GM21825 (cell line): Measurements from ENCODE around the gene NFKBIZ.
A peak's percentile ranks its signal among the peaks of the same experiment; 100 is the strongest.

Experiments used
- ATAC-seq: cut with Tn5 transposase; IDR thresholded peaks from one replicate; pipeline ENCODE4 v1.9.1; 2021; ENCODE audit warnings: mild to moderate bottlenecking, moderate library complexity; ENCODE audit not compliant: unreplicated experiment

Gene NFKBIZ

DNA sequence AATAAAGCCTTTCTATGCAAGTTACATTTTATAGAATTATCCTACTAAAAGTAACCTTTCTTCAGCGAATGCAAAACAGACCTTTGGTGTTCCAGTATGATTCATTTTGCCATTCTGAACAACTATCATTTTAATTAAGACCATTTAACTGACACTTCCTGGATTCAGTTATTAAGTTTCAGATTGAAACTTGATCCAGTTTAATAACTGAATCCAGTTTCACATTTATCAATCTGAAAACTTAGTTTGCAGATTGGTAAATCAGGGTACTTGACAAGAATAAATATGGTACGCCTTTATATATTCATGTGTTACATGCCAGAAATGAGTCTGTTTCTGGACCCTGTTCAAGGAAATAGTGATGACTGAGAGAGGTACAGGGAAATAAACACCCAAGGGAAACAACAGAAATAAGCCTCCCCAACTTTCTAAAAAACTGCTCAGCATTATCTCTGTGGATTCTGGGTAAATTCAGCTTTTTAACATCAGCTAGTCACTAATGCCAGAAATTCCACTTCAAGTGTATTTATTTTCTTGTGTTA lies 23.3 kb upstream of the NFKBIZ start:
- ATAC-seq = no peak

GRCh38 chr3:101827211-101828174 lies 21.8 kb upstream of the NFKBIZ start:
- ATAC-seq = peak; percentile 78

- no peak for ATAC-seq
Observed at GRCh38 chr3:101828276-101828675, 21.0 kb upstream of the NFKBIZ start.

DNA sequence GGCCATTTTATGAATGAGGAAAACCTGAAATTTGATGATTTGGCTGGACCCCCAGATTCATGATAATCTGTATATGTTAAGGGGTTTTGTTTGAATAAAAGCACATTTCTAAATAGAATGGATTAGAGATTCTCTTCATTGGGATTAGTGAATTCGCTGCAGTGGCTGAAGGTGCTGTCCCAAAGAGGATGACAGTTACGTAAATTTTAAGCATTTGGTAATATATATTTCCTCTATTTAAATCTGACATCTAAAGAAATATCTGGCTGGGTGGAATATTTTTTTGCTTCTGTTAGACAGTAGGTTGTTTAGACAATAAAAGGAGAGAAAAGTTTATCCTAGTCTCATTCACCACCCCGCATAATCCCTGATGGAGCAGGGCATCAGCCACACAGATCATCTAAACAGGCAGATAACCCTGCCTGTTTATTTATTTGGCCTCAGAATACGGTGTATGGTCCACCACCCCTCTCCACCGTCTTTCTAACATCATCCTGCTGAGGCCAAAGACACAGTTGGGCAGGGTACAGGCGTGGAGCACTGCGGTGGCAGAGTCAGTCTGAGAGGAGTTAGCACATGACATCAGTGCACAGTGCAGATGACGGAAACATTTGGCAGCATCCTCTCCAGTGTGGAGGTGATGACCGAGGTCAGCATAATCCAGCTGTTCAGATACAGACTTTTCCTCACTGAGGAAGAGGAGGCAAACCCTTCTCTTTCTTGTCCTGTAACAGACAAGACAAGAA lies 20.4 kb upstream of the NFKBIZ start:
- peak; percentile 43 for ATAC-seq

DNA sequence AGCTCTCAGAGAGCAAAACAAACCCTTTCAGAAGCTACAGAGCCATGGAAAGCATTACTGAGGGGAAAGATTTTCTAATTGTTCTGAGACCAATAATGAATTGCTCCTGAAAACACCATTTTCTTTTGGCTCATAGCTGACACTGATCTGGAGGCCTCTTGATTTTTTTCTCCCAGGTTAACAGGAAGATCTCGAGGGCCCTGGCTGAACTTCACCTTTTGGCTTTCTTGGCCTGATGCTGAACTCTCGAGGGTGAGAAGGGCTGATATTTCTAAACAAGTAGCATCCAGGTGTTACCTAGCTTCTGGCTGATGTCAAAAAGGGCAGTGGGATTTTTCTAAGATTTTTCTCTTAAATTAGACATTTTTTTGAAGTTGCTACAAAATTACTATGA lies 19.9 kb upstream of the NFKBIZ start:
- ATAC-seq = no peak

DNA sequence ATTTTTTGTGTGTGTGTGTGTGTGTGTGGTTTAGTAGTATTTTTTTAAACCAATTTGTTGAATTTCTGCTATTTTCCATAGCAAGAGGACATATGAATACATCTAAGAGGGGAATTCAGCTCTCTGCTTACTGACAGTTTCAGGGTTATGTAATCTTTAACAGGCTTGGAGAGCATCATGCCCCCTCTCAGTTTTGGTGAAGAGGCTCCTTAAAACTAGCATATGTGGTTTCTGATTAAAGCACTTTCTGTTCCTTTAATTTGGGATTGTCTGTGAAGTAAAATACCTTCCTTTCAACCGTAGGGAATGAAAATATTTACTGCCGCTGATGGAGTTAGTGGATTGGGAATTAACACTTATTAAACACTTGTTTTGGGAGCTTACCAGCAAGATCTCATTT lies 19.4 kb upstream of the NFKBIZ start:
- ATAC-seq = no peak

- peak; percentile 25 for ATAC-seq
Observed at GRCh38 chr3:101833446-101833974, 15.8 kb upstream of the NFKBIZ start.

- no peak for ATAC-seq
Observed at GRCh38 chr3:101835676-101836075, 13.6 kb upstream of the NFKBIZ start.

- ATAC-seq = no peak
Observed at GRCh38 chr3:101836160-101836559, 13.2 kb upstream of the NFKBIZ start.

GRCh38 chr3:101836652-101837598 lies 12.4 kb upstream of the NFKBIZ start:
- ATAC-seq = no peak

DNA sequence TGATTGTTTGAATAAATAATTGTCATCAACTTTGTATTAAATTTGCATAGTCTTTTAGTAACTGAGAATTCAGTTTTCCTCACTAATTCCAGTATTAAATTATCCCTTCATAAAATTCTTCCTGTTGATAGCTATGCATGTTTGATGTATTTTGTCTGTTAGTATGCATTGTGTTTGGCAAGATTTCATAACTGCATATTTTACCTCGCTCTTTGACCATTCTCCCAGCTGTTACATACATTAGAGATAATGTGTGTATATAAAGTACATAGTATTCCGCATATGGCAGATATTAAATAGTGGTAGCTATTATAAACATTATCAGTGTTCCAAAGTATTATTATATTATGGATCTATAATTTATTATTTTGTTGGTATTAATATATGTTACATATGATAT lies 10.6 kb upstream of the NFKBIZ start:
- no peak for ATAC-seq

- no peak for ATAC-seq
Observed at GRCh38 chr3:101840066-101840465, 9.2 kb upstream of the NFKBIZ start.

- ATAC-seq = no peak
Observed at GRCh38 chr3:101842245-101842934, 6.9 kb upstream of the NFKBIZ start.

- ATAC-seq = no peak
Observed at GRCh38 chr3:101842935-101843330, 6.4 kb upstream of the NFKBIZ start.

DNA sequence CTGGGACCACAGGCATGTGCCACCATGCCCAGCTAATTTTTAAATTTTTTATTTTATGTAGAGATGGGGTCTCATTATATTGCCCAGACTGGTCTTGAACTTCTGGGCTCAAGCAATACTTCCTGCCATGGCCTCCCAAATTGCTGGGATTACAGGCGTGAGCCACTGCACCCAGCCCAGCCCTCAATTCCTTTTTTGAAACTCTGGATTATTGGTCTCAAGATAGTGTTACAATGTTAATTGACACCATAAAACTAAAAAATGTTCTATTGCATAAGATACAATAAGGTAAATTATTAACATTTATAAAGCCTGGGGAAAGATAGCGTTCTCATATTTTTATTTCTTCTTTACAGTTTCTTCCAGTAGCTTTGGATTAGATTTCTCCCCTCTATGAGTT lies 3.9 kb upstream of the NFKBIZ start:
- ATAC-seq = no peak

DNA sequence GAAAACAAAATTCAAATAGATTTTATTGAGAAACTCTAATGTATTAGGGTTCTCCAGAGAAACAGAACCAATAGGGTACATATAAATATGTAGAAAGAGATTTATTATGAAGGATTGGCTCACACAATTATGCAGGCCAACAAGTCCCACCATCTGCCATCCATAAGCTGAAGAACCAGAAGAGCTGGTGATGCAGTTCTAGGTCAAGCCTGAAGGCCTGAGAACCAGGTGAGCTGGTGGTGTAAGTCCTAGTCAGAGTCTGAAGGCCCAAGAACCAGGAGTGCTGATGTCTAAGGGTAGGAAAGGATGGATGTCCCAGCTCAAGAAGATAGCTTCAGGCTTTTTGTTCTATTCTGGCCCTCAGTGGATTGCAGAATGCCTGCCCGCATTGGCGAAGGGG lies 2.6 kb upstream of the NFKBIZ start:
- no peak for ATAC-seq

- ATAC-seq = no peak
Observed at GRCh38 chr3:101847328-101847727, 2.0 kb upstream of the NFKBIZ start.

GRCh38 chr3:101848326-101848725 lies 988 bp upstream of the NFKBIZ start:
- no peak for ATAC-seq

GRCh38 chr3:101849714-101850245 lies 466 bp downstream of the NFKBIZ start:
- ATAC-seq = peak; percentile 23
